Stomach (tissue), 9 donors: Measurements from ENCODE around the gene INSRR. TPM values are rescaled to one million over a fixed set of nuclear protein-coding genes. Genes with fewer than 3 reads are reported as not detected.

ENCODE experiments used
- DNase-seq, 2 donors: peaks; one replicate each; pipeline versions ENCODE4 v3.0.0 to v3.0.0-alpha.2; 2013 to 2019
- H3K27ac ChIP-seq, 5 donors: fragments of 200-600 bp in 4 of 5; sonication (generic) in 4 of 5; one replicate each; pipeline ENCODE4 v1.5.1; 2013 to 2019; ENCODE audit warnings: mild to moderate bottlenecking in 1 of 5, moderate library complexity in 1 of 5
- H3K27me3 ChIP-seq, 3 donors: fragments of 200-600 bp; sonication (generic); one replicate each; pipeline ENCODE4 v1.5.1; 2017 to 2019; ENCODE audit warnings: mixed run types in 1 of 3
- H3K36me3 ChIP-seq, 4 donors: fragments of 200-600 bp; sonication (generic); 1 replicate in 3 of 4; 2 replicates in 1 of 4; pipeline ENCODE4 v1.5.1; 2016 to 2019
- H3K4me1 ChIP-seq, 4 donors: fragments of 200-600 bp; sonication (generic); one replicate each; pipeline ENCODE4 v1.5.1; 2016 to 2019
- H3K4me3 ChIP-seq, 4 donors: fragments of 200-600 bp; sonication (generic) in 3 of 4; one replicate each; pipeline ENCODE4 v1.5.1; 2016 to 2019; ENCODE audit warnings: mild to moderate bottlenecking in 1 of 4
- H3K9me3 ChIP-seq, 4 donors: fragments of 200-600 bp; sonication (generic); one replicate each; pipeline ENCODE4 v1.5.1; 2016 to 2019
- CTCF ChIP-seq, 7 experiments: fragments of 450-650 bp in 4 of 7; fragments of 200-600 bp in 3 of 7; sonication (generic) in 3 of 7; IDR thresholded peaks; one replicate each; pipeline ENCODE4 v1.5.1; 2016 to 2019; ENCODE audit warnings: antibody characterized with exemption in 7 of 7, control low read depth in 2 of 7, mild to moderate bottlenecking in 1 of 7
- EP300 ChIP-seq: sonication (generic); formaldehyde crosslinking; IDR thresholded peaks from one replicate; pipeline ENCODE4 v1.6.1; 2017; ENCODE audit warnings: antibody characterized with exemption
- POLR2A ChIP-seq, 4 donors: fragments of 450-650 bp; IDR thresholded peaks; one replicate each; pipeline ENCODE4 v1.6.1; 2016; ENCODE audit warnings: antibody characterized with exemption in 4 of 4, control low read depth in 2 of 4, mild to moderate bottlenecking in 1 of 4, moderate library complexity in 1 of 4
- POLR2AphosphoS5 ChIP-seq, 3 donors: sonication (generic); formaldehyde crosslinking; IDR thresholded peaks; one replicate each; pipeline ENCODE4 v1.6.1; 2016; ENCODE audit warnings: antibody characterized with exemption in 3 of 3
- WGBS, 5 donors: extraction: QIAGEN DNeasy Blood & Tissue Kit in 3 of 5; methylation state at CpG; one replicate each; pipeline versions ENCODE4 v1.1.5 to v1.1.7; 2013 to 2018; 5-methylcytosine and 5-hydroxymethylcytosine counted together
- intact Hi-C: fragments of 100-400 bp; cut with DNase I; formaldehyde crosslinking; loops from one replicate; pipeline ENCODE4 v1.15.1; 2023; ENCODE audit warnings: low total_unique reads
- polyA plus RNA-seq, 3 donors: library from polyadenylated mRNA; stranded (reverse); fragments of 200-250 nt; gene quantifications; one replicate each; pipeline ENCODE4 v1.2.3, GENCODE V29; 2013
- total RNA-seq, 5 donors: library from RNA; depleted of rRNA; stranded (reverse); fragments of >200 nt; gene quantifications; one replicate each; pipeline versions ENCODE4 v1.1.0 to v1.2.3, GENCODE V29; 2014 to 2016
- donor health status: healthy with polysubstance abuse.
- donor health status: Bipolar disorder and iron deficiency.
- donor health status: healthy.

INSRR gene
- total and polyA plus RNA-seq, 8 donors, result 0.15 to 0.75 (median 0.29) TPM; not detected in 3

- 11 to 22% (median 15%) methylated on average over 40 to 60 of the region's 60 CpGs for WGBS, 5 donors
- H3K27me3 ChIP-seq, result peaks cover 5 to 64% (median 16%) of the 10 kb centered on the region in 3 donors
- H3K4me3 ChIP-seq, result peak within 1 kb of the TSS; percentile 39 to 47 (median 43)
- peaks cover 19 to 58% (median 28%) of the 10 kb centered on the region in 4 donors for H3K4me1 ChIP-seq
- TF ChIP-seq POLR2A (IDR thresholded peaks at IDR 0.05) (no peak), POLR2AphosphoS5 (IDR thresholded peaks at IDR 0.05) (peak in 1 of 3 donors; percentile 18), EP300 (no peak), CTCF (IDR thresholded peaks at IDR 0.05) (no peak)
- H3K36me3 ChIP-seq, result no peaks in the 10 kb centered on the region
- DNase-seq, result peak in 1 of 2 donors; percentile 86
- H3K27ac ChIP-seq, result peak within 1 kb of the TSS; percentile 74 to 91 (median 85)
- no peaks in the 10 kb centered on the region for H3K9me3 ChIP-seq
- intact Hi-C loops, result no loop called here
These were observed 34.4 kb upstream of the INSRR start, which contains the start of gene PEAR1 for GRCh38 chr1:156893048-156893953. PEAR1 (plus strand) TSS chr1:156893718; CDS start chr1:156903927, 10,209 bp downstream.

- Histone ChIP-seq H3K9me3 (no peaks in the 10 kb centered on the region), H3K36me3 (no peaks in the 10 kb centered on the region), H3K4me1 (peaks cover 19 to 49% (median 28%) of the 10 kb centered on the region in 4 donors), H3K27ac (peak overlapping the region in 4 of 5 donors; percentile 79 to 91 (median 86)), H3K27me3 (peaks cover 5 to 64% (median 21%) of the 10 kb centered on the region in 3 donors), H3K4me3 (peak overlapping the region; percentile 25 to 47 (median 38))
- TF ChIP-seq EP300, result no peak
- TF ChIP-seq POLR2A (IDR thresholded peaks at IDR 0.05), result no peak
- peak in 5 of 7 experiments; percentile 54 to 86 (median 78) for TF ChIP-seq CTCF (IDR thresholded peaks at IDR 0.05)
- peak in 1 of 3 donors; percentile 59 for TF ChIP-seq POLR2AphosphoS5 (IDR thresholded peaks at IDR 0.05)
- peak; percentile 91 to 97 for DNase-seq
- intact Hi-C loops, result no loop called here
- WGBS, 5 donors, result 5 to 9% (median 7%) methylated on average over 46 to 48 of the region's 48 CpGs
These were observed 33.5 kb upstream of the INSRR start for GRCh38 chr1:156892190-156893047.

GRCh38 chr1:156889802-156890580, 31.1 kb upstream of the INSRR start:
- no peak overlapping the region for H3K27ac ChIP-seq
- intact Hi-C loops, result no loop called here
- WGBS, 5 donors, result 42 to 47% (median 43%) methylated on average over 8 of the region's 8 CpGs
- no peaks in the 10 kb centered on the region for H3K9me3 ChIP-seq
- H3K4me1 ChIP-seq, result peaks cover 14 to 34% (median 23%) of the 10 kb centered on the region in 4 donors
- DNase-seq, result peak; percentile 85 to 91
- TF ChIP-seq POLR2A (IDR thresholded peaks at IDR 0.05), result no peak
- peak in 1 of 3 donors; percentile 14 for TF ChIP-seq POLR2AphosphoS5 (IDR thresholded peaks at IDR 0.05)
- TF ChIP-seq CTCF (IDR thresholded peaks at IDR 0.05), result peak in 5 of 7 experiments; percentile 43 to 85 (median 71)
- no peak for TF ChIP-seq EP300
- H3K4me3 ChIP-seq, result no peak overlapping the region
- no peaks in the 10 kb centered on the region for H3K36me3 ChIP-seq
- H3K27me3 ChIP-seq, result peaks cover 5 to 76% (median 31%) of the 10 kb centered on the region in 3 donors
